Lung (tissue), 12 donors: ENCODE measurements around the gene H3-3A. TPM values are rescaled to one million over a fixed set of nuclear protein-coding genes. Genes with fewer than 3 reads are reported as not detected.
A peak's percentile ranks its signal among the peaks of the same experiment; 100 is the strongest.

Experiments used
- ATAC-seq: fragments of 200-7000 bp; cut with Tn5 transposase; one replicate; pipeline ENCODE4 v1.9.1; 2020; ENCODE audit warnings: moderate number of reproducible peaks; ENCODE audit not compliant: insufficient read depth, low FRiP score
- DNase-seq, 3 donors: peaks; one replicate each; pipeline ENCODE4 v3.0.0-alpha.2; 2013 to 2017
- H3K27ac ChIP-seq, 2 donors: one replicate each; pipeline ENCODE4 v1.5.1; 2013; ENCODE audit warnings: mild to moderate bottlenecking in 2 of 2, moderate library complexity in 2 of 2, control low read depth in 1 of 2, inconsistent platforms in 1 of 2, low read depth in 1 of 2, low read length in 1 of 2
- H3K27me3 ChIP-seq, 3 donors: one replicate each; pipeline ENCODE4 v1.5.1; 2013; ENCODE audit warnings: low read length in 2 of 3; ENCODE audit not compliant: control insufficient read depth in 3 of 3, insufficient read depth in 3 of 3
- H3K36me3 ChIP-seq, 4 donors: one replicate each; pipeline ENCODE4 v1.5.1; 2013; ENCODE audit warnings: low read length in 4 of 4, mild to moderate bottlenecking in 1 of 4, moderate library complexity in 1 of 4; ENCODE audit not compliant: control insufficient read depth in 4 of 4, insufficient read depth in 4 of 4
- H3K4me1 ChIP-seq, 5 donors: one replicate each; pipeline ENCODE4 v1.5.1; 2013; ENCODE audit warnings: low read length in 5 of 5, mild to moderate bottlenecking in 2 of 5, moderate library complexity in 1 of 5; ENCODE audit not compliant: control insufficient read depth in 5 of 5, insufficient read depth in 5 of 5
- H3K4me3 ChIP-seq: one replicate; pipeline ENCODE4 v1.5.1; 2013; ENCODE audit warnings: mild to moderate bottlenecking, control low read depth, moderate library complexity
- H3K9ac ChIP-seq, 2 donors: one replicate each; pipeline ENCODE4 v1.5.1; 2013; ENCODE audit warnings: low read length in 2 of 2, control low read depth in 1 of 2; ENCODE audit not compliant: insufficient read depth in 1 of 2
- H3K9me3 ChIP-seq, 4 donors: one replicate each; pipeline ENCODE4 v1.5.1; 2013; ENCODE audit warnings: low read length in 3 of 4, mild to moderate bottlenecking in 1 of 4, moderate library complexity in 1 of 4; ENCODE audit not compliant: control insufficient read depth in 4 of 4, insufficient read depth in 3 of 4
- WGBS, 2 donors: extraction: QIAGEN DNeasy Blood & Tissue Kit; methylation state at CpG; one replicate each; pipeline ENCODE4 v1.1.7; 2013; 5-methylcytosine and 5-hydroxymethylcytosine counted together
- polyA plus RNA-seq, 2 donors: library from polyadenylated mRNA; stranded (reverse); fragments of 200-250 nt; gene quantifications; one replicate each; pipeline ENCODE4 v1.2.1, GENCODE V29; 2013
- total RNA-seq, 2 donors: library from RNA; depleted of rRNA in 1 of 2; stranded (reverse); fragments of >200 nt in 1 of 2; gene quantifications; one replicate each; pipeline ENCODE4 v1.2.1, GENCODE V29; 2014 to 2021
- TF ChIP-seq, protein P1 (sequence below): IDR thresholded peaks from 2 replicates; pipeline ENCODE4 v1.5.1; 2012; ENCODE audit warnings: mild to moderate bottlenecking; ENCODE audit errors: control extremely low read depth, extremely low read depth
- donor health status: control.
- donor health status: control.
- donor health status: Bipolar disorder and iron deficiency.
- donor health status: healthy.
- donor health status: DM: yes; HTN: yes; CAD: no.

The H3-3A gene
- total and polyA plus RNA-seq, 4 donors: 404 to 1,014 (median 655) TPM

DNA sequence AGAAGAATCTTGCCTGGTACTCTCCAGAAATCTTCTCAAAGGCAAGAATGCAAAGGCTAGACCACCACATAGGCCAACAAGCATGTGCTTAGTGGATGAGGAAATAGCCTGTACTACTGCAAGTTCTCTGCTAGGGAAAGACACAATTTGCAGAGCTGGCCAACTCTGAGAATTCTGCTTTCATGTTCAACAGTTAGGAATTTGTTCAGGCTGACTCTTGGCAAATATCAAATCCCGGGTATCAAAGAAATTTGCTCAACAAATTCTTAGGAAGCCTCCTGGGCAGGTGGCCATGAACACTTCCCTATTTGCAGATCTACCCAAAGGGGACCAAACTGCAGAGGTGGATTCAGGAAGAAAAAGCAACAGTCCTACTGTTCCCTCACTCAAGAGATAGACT is 15.0 kb upstream of the H3-3A start:
- Histone ChIP-seq H3K4me3 (no peak overlapping the region), H3K27ac (no peak overlapping the region), H3K9me3 (no peaks in the 10 kb centered on the region), H3K4me1 (no peaks in the 10 kb centered on the region), H3K9ac (no peak overlapping the region), H3K36me3 (no peaks in the 10 kb centered on the region), H3K27me3 (no peaks in the 10 kb centered on the region)
- WGBS, 2 donors: 11 to 31% methylated on average over 1 of the region's 1 CpG
- DNase-seq (peak in 1 of 3 donors; percentile 37), ATAC-seq (no peak)
- TF ChIP-seq, protein P1, sequence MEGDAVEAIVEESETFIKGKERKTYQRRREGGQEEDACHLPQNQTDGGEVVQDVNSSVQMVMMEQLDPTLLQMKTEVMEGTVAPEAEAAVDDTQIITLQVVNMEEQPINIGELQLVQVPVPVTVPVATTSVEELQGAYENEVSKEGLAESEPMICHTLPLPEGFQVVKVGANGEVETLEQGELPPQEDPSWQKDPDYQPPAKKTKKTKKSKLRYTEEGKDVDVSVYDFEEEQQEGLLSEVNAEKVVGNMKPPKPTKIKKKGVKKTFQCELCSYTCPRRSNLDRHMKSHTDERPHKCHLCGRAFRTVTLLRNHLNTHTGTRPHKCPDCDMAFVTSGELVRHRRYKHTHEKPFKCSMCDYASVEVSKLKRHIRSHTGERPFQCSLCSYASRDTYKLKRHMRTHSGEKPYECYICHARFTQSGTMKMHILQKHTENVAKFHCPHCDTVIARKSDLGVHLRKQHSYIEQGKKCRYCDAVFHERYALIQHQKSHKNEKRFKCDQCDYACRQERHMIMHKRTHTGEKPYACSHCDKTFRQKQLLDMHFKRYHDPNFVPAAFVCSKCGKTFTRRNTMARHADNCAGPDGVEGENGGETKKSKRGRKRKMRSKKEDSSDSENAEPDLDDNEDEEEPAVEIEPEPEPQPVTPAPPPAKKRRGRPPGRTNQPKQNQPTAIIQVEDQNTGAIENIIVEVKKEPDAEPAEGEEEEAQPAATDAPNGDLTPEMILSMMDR: no peak

DNA sequence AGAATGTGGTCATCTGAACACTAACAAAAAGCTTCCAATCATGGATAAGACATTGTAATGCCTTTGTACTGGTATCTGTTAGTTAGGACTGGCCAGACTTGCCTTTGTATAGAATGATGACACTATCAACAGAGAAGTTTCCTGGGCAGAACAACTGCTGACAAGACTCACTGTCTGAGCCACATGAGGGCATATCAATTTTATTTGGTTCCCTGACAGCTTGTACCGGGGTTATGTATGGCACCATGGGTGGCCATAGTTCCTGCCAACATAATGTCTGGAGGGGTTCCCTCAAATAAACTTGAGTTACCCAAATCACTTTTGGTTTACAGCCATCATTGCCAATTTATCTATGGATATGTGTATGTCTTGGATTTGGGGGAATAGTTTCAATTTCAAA is 13.6 kb upstream of the H3-3A start:
- Histone ChIP-seq H3K9ac (no peak overlapping the region), H3K9me3 (no peaks in the 10 kb centered on the region)

DNA sequence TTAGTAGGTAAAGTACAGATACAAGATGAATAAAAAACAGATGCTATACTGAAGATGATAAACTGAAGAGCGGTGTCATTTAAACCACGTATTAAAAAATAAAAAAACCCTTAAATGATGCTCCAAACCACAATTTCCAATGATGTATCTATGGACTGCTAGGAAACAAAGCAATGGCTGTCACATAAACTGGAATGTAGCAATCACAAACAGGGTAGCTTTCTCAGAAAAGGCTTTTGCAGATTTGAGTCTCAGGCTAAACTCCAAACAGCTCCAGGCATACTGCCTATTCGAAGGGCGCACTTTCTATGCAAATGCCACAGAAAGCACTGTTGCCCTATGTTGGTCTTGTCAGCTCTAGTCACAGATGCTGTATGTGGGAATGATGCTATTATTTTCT is 12.4 kb upstream of the H3-3A start:
- TF ChIP-seq, protein P1: no peak
- ATAC-seq: no peak
- no peaks in the 10 kb centered on the region for H3K36me3 ChIP-seq

More for the DNA sequence above, 13.6 kb upstream of the H3-3A start:
- H3K27me3 ChIP-seq: no peaks in the 10 kb centered on the region
- H3K4me3 ChIP-seq: no peak overlapping the region
- no peak for DNase-seq
- H3K36me3 ChIP-seq: no peaks in the 10 kb centered on the region
- TF ChIP-seq, protein P1: no peak
- no peak for ATAC-seq
- H3K27ac ChIP-seq: no peak overlapping the region
- H3K4me1 ChIP-seq: no peaks in the 10 kb centered on the region
- WGBS, 2 donors: 89% methylated on average over 1 of the region's 1 CpG

DNA sequence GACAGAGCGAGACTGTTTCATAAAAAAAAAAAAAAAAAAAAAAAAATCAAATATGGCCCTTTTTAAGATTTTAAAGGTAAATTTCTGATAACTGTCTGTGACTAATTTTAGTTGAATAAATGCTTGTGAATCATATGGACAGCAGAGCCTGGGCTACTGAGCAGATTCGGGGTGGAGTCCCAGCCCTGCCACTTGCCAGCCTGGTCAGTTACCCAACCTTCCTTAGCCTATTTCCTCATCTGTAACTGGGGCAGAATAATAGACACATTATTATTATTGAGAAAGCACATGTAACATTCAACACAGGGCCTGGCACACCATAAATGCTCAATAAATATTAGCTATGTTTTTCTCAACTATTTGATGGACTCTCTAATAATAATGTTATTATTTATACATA is 11.2 kb upstream of the H3-3A start:
- no peak for DNase-seq
- Histone ChIP-seq H3K36me3 (peaks cover 0 to 4% (median 1%) of the 10 kb centered on the region in 4 donors), H3K9me3 (no peaks in the 10 kb centered on the region), H3K4me3 (no peak overlapping the region), H3K27ac (no peak overlapping the region), H3K4me1 (peaks cover 0 to 1% (median 0%) of the 10 kb centered on the region in 5 donors), H3K9ac (no peak overlapping the region), H3K27me3 (no peaks in the 10 kb centered on the region)
- TF ChIP-seq, protein P1: no peak
- WGBS, 2 donors: 53 to 77% methylated on average over 2 of the region's 2 CpGs
- ATAC-seq: no peak

More for the DNA sequence above, 12.4 kb upstream of the H3-3A start:
- Histone ChIP-seq H3K9ac (no peak overlapping the region), H3K27me3 (no peaks in the 10 kb centered on the region), H3K4me1 (peaks cover 0 to 1% (median 0%) of the 10 kb centered on the region in 5 donors), H3K4me3 (no peak overlapping the region), H3K9me3 (no peaks in the 10 kb centered on the region), H3K27ac (no peak overlapping the region)
- WGBS, 2 donors: 96 to 97% methylated on average over 4 of the region's 4 CpGs
- DNase-seq: no peak
